Transverse colon (tissue), 3 donors: ENCODE measurements around the gene MOCS3.

Experiments
- EP300 ChIP-seq: sonication (generic); formaldehyde crosslinking; IDR thresholded peaks from one replicate; pipeline ENCODE4 v1.6.1; 2017; ENCODE audit warnings: antibody characterized with exemption, low read depth
- POLR2A ChIP-seq: fragments of 450-650 bp; IDR thresholded peaks from one replicate; pipeline ENCODE4 v1.6.1; 2016; ENCODE audit warnings: antibody characterized with exemption, mild to moderate bottlenecking, moderate library complexity
- TF ChIP-seq, protein P1 (sequence below), 5 experiments: fragments of 200-600 bp in 3 of 5; fragments of 450-650 bp in 2 of 5; sonication (generic) in 3 of 5; IDR thresholded peaks; 1 replicate in 2 of 5; 2 replicates in 3 of 5; pipeline ENCODE4 v1.5.1; 2016 to 2017; ENCODE audit warnings: antibody characterized with exemption in 5 of 5, inconsistent platforms in 3 of 5, mild to moderate bottlenecking in 2 of 5, moderate library complexity in 1 of 5

DNA sequence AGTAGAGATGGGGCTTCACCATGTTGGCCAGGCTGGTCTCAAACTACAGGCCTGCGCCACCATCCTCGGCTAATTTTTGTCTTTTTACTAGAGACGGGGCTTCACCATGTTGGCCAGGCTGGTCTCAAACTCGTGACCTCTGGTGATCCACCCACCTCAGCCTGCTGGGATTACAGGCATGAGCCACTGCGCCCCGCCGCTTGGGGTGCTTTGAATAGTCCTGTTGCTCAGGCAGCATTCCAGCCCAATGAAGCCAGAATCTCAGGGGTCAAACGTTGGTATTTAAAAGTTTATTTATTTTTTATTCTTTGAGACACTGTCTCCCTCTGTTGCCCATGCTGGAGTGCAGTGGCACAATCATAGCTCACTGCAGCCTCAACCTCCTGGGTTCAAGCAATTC lies 11.3 kb downstream of the MOCS3 start:
- TF ChIP-seq, protein P1, sequence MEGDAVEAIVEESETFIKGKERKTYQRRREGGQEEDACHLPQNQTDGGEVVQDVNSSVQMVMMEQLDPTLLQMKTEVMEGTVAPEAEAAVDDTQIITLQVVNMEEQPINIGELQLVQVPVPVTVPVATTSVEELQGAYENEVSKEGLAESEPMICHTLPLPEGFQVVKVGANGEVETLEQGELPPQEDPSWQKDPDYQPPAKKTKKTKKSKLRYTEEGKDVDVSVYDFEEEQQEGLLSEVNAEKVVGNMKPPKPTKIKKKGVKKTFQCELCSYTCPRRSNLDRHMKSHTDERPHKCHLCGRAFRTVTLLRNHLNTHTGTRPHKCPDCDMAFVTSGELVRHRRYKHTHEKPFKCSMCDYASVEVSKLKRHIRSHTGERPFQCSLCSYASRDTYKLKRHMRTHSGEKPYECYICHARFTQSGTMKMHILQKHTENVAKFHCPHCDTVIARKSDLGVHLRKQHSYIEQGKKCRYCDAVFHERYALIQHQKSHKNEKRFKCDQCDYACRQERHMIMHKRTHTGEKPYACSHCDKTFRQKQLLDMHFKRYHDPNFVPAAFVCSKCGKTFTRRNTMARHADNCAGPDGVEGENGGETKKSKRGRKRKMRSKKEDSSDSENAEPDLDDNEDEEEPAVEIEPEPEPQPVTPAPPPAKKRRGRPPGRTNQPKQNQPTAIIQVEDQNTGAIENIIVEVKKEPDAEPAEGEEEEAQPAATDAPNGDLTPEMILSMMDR (IDR thresholded peaks at IDR 0.05): no peak
- no peak for TF ChIP-seq EP300
- no peak for TF ChIP-seq POLR2A
